ENCODE measurements around the gene CDYL2. TPM values are rescaled to one million over a fixed set of nuclear protein-coding genes. Genes with fewer than 3 reads are reported as not detected.

Gene CDYL2
- total RNA-seq, 6 experiments from 2014 or later, result 15.4 to 22.5 (median 20.6) TPM

GRCh38 chr16:80631581-80631980 lies 172.8 kb downstream of the CDYL2 start:
- DNase-seq, result peak; percentile 47
- H3K27me3 Mint-ChIP-seq (ENCODE audit: insufficient read depth), result no peaks in the 10 kb centered on the region; the same call in 1 of the 2 replicates
- H3K9me3 Mint-ChIP-seq, result peaks cover 13% of the 10 kb centered on the region
- no peak overlapping the region; the same call in 1 of the 2 replicates for H3K27ac Mint-ChIP-seq
- no peak overlapping the region for H3K4me3 Mint-ChIP-seq
- H3K4me1 Mint-ChIP-seq (ENCODE audit: low read depth), result peaks cover 19% of the 10 kb centered on the region
- no peak for TF ChIP-seq CTCF (IDR thresholded peaks at IDR 0.05)
- peaks cover 31% of the 10 kb centered on the region for H3K36me3 Mint-ChIP-seq (ENCODE audit: low read depth)

GRCh38 chr16:80628254-80628653 lies 176.1 kb downstream of the CDYL2 start:
- no peak overlapping the region for H3K27ac Mint-ChIP-seq
- peaks cover 6% of the 10 kb centered on the region for H3K9me3 Mint-ChIP-seq
- H3K27me3 Mint-ChIP-seq (ENCODE audit: insufficient read depth), result no peaks in the 10 kb centered on the region; the same call in 1 of the 2 replicates
- H3K36me3 Mint-ChIP-seq (ENCODE audit: low read depth), result peaks cover 36% of the 10 kb centered on the region
- DNase-seq, result no peak
- TF ChIP-seq CTCF (IDR thresholded peaks at IDR 0.05), result no peak
- H3K4me1 Mint-ChIP-seq (ENCODE audit: low read depth), result peaks cover 24% of the 10 kb centered on the region
- no peak overlapping the region for H3K4me3 Mint-ChIP-seq

- Mint-ChIP-seq H3K27me3 (ENCODE audit: insufficient read depth) (no peaks in the 10 kb centered on the region; the same call in 1 of the 2 replicates), H3K4me1 (ENCODE audit: low read depth) (peaks cover 20% of the 10 kb centered on the region), H3K4me3 (no peak overlapping the region), H3K9me3 (peaks cover 6% of the 10 kb centered on the region), H3K36me3 (ENCODE audit: low read depth) (peaks cover 33% of the 10 kb centered on the region), H3K27ac (no peak overlapping the region)
- DNase-seq, result no peak
- TF ChIP-seq CTCF (IDR thresholded peaks at IDR 0.05), result no peak
Measured at GRCh38 chr16:80627108-80627507, 177.3 kb downstream of the CDYL2 start.

- no peak for TF ChIP-seq CTCF (IDR thresholded peaks at IDR 0.05)
- DNase-seq, result peak; percentile 6
- H3K4me3 Mint-ChIP-seq, result no peak overlapping the region
- no peak overlapping the region for H3K27ac Mint-ChIP-seq
- peaks cover 6% of the 10 kb centered on the region for H3K9me3 Mint-ChIP-seq
- H3K4me1 Mint-ChIP-seq (ENCODE audit: low read depth), result peaks cover 36% of the 10 kb centered on the region
- peaks cover 2% of the 10 kb centered on the region for H3K27me3 Mint-ChIP-seq (ENCODE audit: insufficient read depth)
- peaks cover 32% of the 10 kb centered on the region for H3K36me3 Mint-ChIP-seq (ENCODE audit: low read depth)
Measured at GRCh38 chr16:80623376-80623775, 181.0 kb downstream of the CDYL2 start.

GRCh38 chr16:80622007-80622406 lies 182.4 kb downstream of the CDYL2 start:
- H3K27ac Mint-ChIP-seq, result no peak overlapping the region
- H3K4me3 Mint-ChIP-seq, result no peak overlapping the region
- H3K27me3 Mint-ChIP-seq (ENCODE audit: insufficient read depth), result peaks cover 2% of the 10 kb centered on the region

More at GRCh38 chr16:80622007-80622406, 182.4 kb downstream of the CDYL2 start:
- Mint-ChIP-seq H3K4me1 (ENCODE audit: low read depth) (peaks cover 36% of the 10 kb centered on the region), H3K9me3 (peaks cover 6% of the 10 kb centered on the region; the same call in 1 of the 2 replicates), H3K36me3 (ENCODE audit: low read depth) (peaks cover 25% of the 10 kb centered on the region)
- DNase-seq, result no peak
- TF ChIP-seq CTCF (IDR thresholded peaks at IDR 0.05), result no peak

Data from HFFc6 (cell line).